Measurements from ENCODE around the gene ZNF202. TPM values are rescaled to one million over a fixed set of nuclear protein-coding genes. Genes with fewer than 3 reads are reported as not detected.
A peak's percentile ranks its signal among the peaks of the same experiment; 100 is the strongest.
"Not testable (repeated sequence)": the region's sequence is repeated elsewhere in the genome, so short reads cannot be mapped to it uniquely, and the experiment has no call there.

Gene ZNF202
- polyA plus RNA-seq (2012; ENCODE audit: insufficient read depth, insufficient read length): 14.6 TPM

GRCh38 chr11:123741159-123742030 lies at the start of gene ZNF202:
Gene ZNF202 (minus strand): TSS chr11:123741660. CDS start chr11:123730888, 10,772 bp downstream.
- DNase-seq (ENCODE audit: low read depth, low spot score): peak; percentile 84
- peak within 1 kb of the TSS; percentile 88 for H3K4me3 ChIP-seq (ENCODE audit: low read length)

GRCh38 chr11:123783536-123783935 lies 42.1 kb upstream of the ZNF202 start:
- H3K4me3 ChIP-seq (ENCODE audit: low read length): no peak overlapping the region
- DNase-seq (ENCODE audit: low read depth, low spot score): no peak

- H3K4me3 ChIP-seq (ENCODE audit: low read length): no peak overlapping the region
- no peak for DNase-seq (ENCODE audit: low read depth, low spot score)
Measured at GRCh38 chr11:123778511-123778910, 37.1 kb upstream of the ZNF202 start.

- no peak for DNase-seq (ENCODE audit: low read depth, low spot score)
- H3K4me3 ChIP-seq (ENCODE audit: low read length): no peak overlapping the region
Measured at GRCh38 chr11:123775715-123776549, 34.5 kb upstream of the ZNF202 start.

GRCh38 chr11:123775289-123775688 lies 33.8 kb upstream of the ZNF202 start:
- no peak for DNase-seq (ENCODE audit: low read depth, low spot score)
- H3K4me3 ChIP-seq (ENCODE audit: low read length): no peak overlapping the region

GRCh38 chr11:123773959-123774358 lies 32.5 kb upstream of the ZNF202 start:
- H3K4me3 ChIP-seq (ENCODE audit: low read length): no peak overlapping the region
- no peak for DNase-seq (ENCODE audit: low read depth, low spot score)

- no peak overlapping the region for H3K4me3 ChIP-seq (ENCODE audit: low read length)
- no peak for DNase-seq (ENCODE audit: low read depth, low spot score)
Measured at GRCh38 chr11:123773026-123773425, 31.6 kb upstream of the ZNF202 start.

- no peak overlapping the region for H3K4me3 ChIP-seq (ENCODE audit: low read length)
- no peak for DNase-seq (ENCODE audit: low read depth, low spot score)
Measured at GRCh38 chr11:123771664-123772063, 30.2 kb upstream of the ZNF202 start.

- DNase-seq (ENCODE audit: low read depth, low spot score): no peak
- no peak overlapping the region for H3K4me3 ChIP-seq (ENCODE audit: low read length)
Measured at GRCh38 chr11:123770712-123771111, 29.3 kb upstream of the ZNF202 start.

GRCh38 chr11:123765601-123766000 lies 24.1 kb upstream of the ZNF202 start:
- no peak overlapping the region for H3K4me3 ChIP-seq (ENCODE audit: low read length)
- no peak for DNase-seq (ENCODE audit: low read depth, low spot score)

- DNase-seq (ENCODE audit: low read depth, low spot score): no peak
- H3K4me3 ChIP-seq (ENCODE audit: low read length): no peak overlapping the region
Measured at GRCh38 chr11:123762422-123762821, 21.0 kb upstream of the ZNF202 start.

GRCh38 chr11:123760894-123761293 lies 19.4 kb upstream of the ZNF202 start:
- no peak overlapping the region for H3K4me3 ChIP-seq (ENCODE audit: low read length)
- no peak for DNase-seq (ENCODE audit: low read depth, low spot score)

- DNase-seq (ENCODE audit: low read depth, low spot score): no peak
Measured at GRCh38 chr11:123757976-123758375, 16.5 kb upstream of the ZNF202 start.

GRCh38 chr11:123755813-123756212 lies 14.4 kb upstream of the ZNF202 start:
- no peak overlapping the region for H3K4me3 ChIP-seq (ENCODE audit: low read length)
- DNase-seq (ENCODE audit: low read depth, low spot score): no peak

More at GRCh38 chr11:123757976-123758375, 16.5 kb upstream of the ZNF202 start:
- H3K4me3 ChIP-seq (ENCODE audit: low read length): no peak overlapping the region

GRCh38 chr11:123755344-123755743 lies 13.9 kb upstream of the ZNF202 start:
- no peak for DNase-seq (ENCODE audit: low read depth, low spot score)
- H3K4me3 ChIP-seq (ENCODE audit: low read length): no peak overlapping the region

GRCh38 chr11:123754101-123754568 lies 12.7 kb upstream of the ZNF202 start, which contains the start of gene OR6X1:
Gene OR6X1 (minus strand): TSS chr11:123754518. CDS start chr11:123754518, 0 bp downstream.
- H3K4me3 ChIP-seq (ENCODE audit: low read length): no peak within 1 kb of the TSS
- DNase-seq (ENCODE audit: low read depth, low spot score): no peak

GRCh38 chr11:123753110-123753509 lies 11.7 kb upstream of the ZNF202 start:
- no peak overlapping the region for H3K4me3 ChIP-seq (ENCODE audit: low read length)
- no peak for DNase-seq (ENCODE audit: low read depth, low spot score)

- DNase-seq (ENCODE audit: low read depth, low spot score): no peak
- no peak overlapping the region for H3K4me3 ChIP-seq (ENCODE audit: low read length)
Measured at GRCh38 chr11:123751781-123752180, 10.3 kb upstream of the ZNF202 start.

- not testable (repeated sequence) for DNase-seq (ENCODE audit: low read depth, low spot score); H3K4me3 ChIP-seq (ENCODE audit: low read length)
Measured at GRCh38 chr11:123748349-123748748, 6.9 kb upstream of the ZNF202 start.

Data from Jurkat, Clone E6-1 (cell line).